Loucy (cell line): ENCODE results near the gene SSBP2.

Source experiments
- H2AFZ ChIP-seq: fragments of 200-600 bp; sonication (generic); 2 replicates; pipeline ENCODE4 v1.6.0; 2016; ENCODE audit warnings: antibody characterized with exemption, mild to moderate bottlenecking, low read length, moderate library complexity
- H3F3A ChIP-seq: fragments of 200-600 bp; 2 replicates; pipeline ENCODE4 v1.6.0; 2016; ENCODE audit warnings: antibody characterized with exemption, low read depth, mild to moderate bottlenecking
- H3K27me3 ChIP-seq: fragments of 200-600 bp; sonication (generic); 2 replicates; pipeline ENCODE4 v1.6.1; 2014; ENCODE audit warnings: low read length, mild to moderate bottlenecking; ENCODE audit not compliant: insufficient read depth, poor library complexity, severe bottlenecking
- H3K36me3 ChIP-seq: fragments of 200-600 bp; sonication (generic); 2 replicates; pipeline ENCODE4 v1.6.1; 2016; ENCODE audit warnings: low read length; ENCODE audit not compliant: insufficient read depth
- H3K4me1 ChIP-seq: fragments of 200-600 bp; sonication (generic); 2 replicates; pipeline ENCODE4 v1.5.1; 2014; ENCODE audit warnings: low read length, mild to moderate bottlenecking; ENCODE audit not compliant: insufficient read depth, poor library complexity, severe bottlenecking
- H3K4me2 ChIP-seq: fragments of 200-600 bp; sonication (generic); 2 replicates; pipeline ENCODE4 v1.6.0; 2014; ENCODE audit warnings: antibody characterized with exemption, low read length, low read depth, mild to moderate bottlenecking; ENCODE audit not compliant: poor library complexity, severe bottlenecking
- H3K4me3 ChIP-seq: fragments of 200-600 bp; sonication (generic); 2 replicates; pipeline ENCODE4 v1.5.1; 2014; ENCODE audit warnings: low read length, mild to moderate bottlenecking, mixed read lengths; ENCODE audit not compliant: poor library complexity, severe bottlenecking
- H3K79me2 ChIP-seq: fragments of 200-600 bp; sonication (generic); 2 replicates; pipeline ENCODE4 v1.6.1; 2014; ENCODE audit warnings: low read length; ENCODE audit not compliant: insufficient read depth
- H3K9ac ChIP-seq: fragments of 200-600 bp; sonication (generic); 2 replicates; pipeline ENCODE4 v1.6.0; 2014; ENCODE audit warnings: mild to moderate bottlenecking, low read depth, low read length, moderate library complexity; ENCODE audit not compliant: poor library complexity, severe bottlenecking
- H3K9me2 ChIP-seq: fragments of 200-600 bp; sonication (generic); replicated peaks from 2 replicates; pipeline ENCODE4 v1.6.1; 2016; ENCODE audit warnings: low read depth, low read length, mixed read lengths
- H3K9me3 ChIP-seq: fragments of 200-600 bp; sonication (generic); 2 replicates; pipeline ENCODE4 v1.6.1; 2014; ENCODE audit warnings: mild to moderate bottlenecking, antibody characterized with exemption, low read length, low read depth; ENCODE audit not compliant: insufficient read depth
- H4K20me1 ChIP-seq: fragments of 200-600 bp; sonication (generic); 2 replicates; pipeline ENCODE4 v1.6.0; 2014; ENCODE audit warnings: antibody characterized with exemption, low read length, mild to moderate bottlenecking; ENCODE audit not compliant: insufficient read depth, poor library complexity, severe bottlenecking
- CTCF ChIP-seq: fragments of 200-600 bp; sonication (generic); conservative IDR thresholded peaks from 2 replicates; pipeline ENCODE4 v1.5.1; 2014; ENCODE audit warnings: mild to moderate bottlenecking, antibody characterized with exemption, low read length
- EZH2phosphoT487 ChIP-seq: fragments of 200-600 bp; IDR thresholded peaks from 2 replicates; pipeline ENCODE4 v1.6.1; 2018; ENCODE audit warnings: antibody characterized with exemption, mild to moderate bottlenecking, moderate library complexity, borderline replicate concordance

Gene SSBP2

GRCh38 chr5:81417052-81417451, 333.8 kb downstream of the SSBP2 start:
- Histone ChIP-seq H4K20me1 (no peaks in the 10 kb centered on the region), H3K9me2 (no peaks in the 10 kb centered on the region), H2AFZ (no peak overlapping the region), H3K27me3 (no peaks in the 10 kb centered on the region), H3K9me3 (no peaks in the 10 kb centered on the region), H3F3A (no peaks in the 10 kb centered on the region; the same call in 1 of the 2 replicates), H3K4me2 (no peak overlapping the region), H3K4me3 (no peak overlapping the region), H3K79me2 (no peaks in the 10 kb centered on the region), H3K4me1 (peaks cover 14% of the 10 kb centered on the region), H3K9ac (no peak overlapping the region), H3K36me3 (peaks cover 58% of the 10 kb centered on the region)
- TF ChIP-seq EZH2phosphoT487 (no peak), CTCF (no peak)

GRCh38 chr5:81409896-81410295, 341.0 kb downstream of the SSBP2 start:
- no peak overlapping the region for H3K4me3 ChIP-seq
- no peak overlapping the region for H3K4me2 ChIP-seq
- no peaks in the 10 kb centered on the region for H4K20me1 ChIP-seq
- H3K9me2 ChIP-seq, result no peaks in the 10 kb centered on the region
- H3K9me3 ChIP-seq, result no peaks in the 10 kb centered on the region
- no peaks in the 10 kb centered on the region for H3K4me1 ChIP-seq
- no peak overlapping the region for H3K9ac ChIP-seq
- H3K79me2 ChIP-seq, result no peaks in the 10 kb centered on the region
- no peaks in the 10 kb centered on the region for H3K27me3 ChIP-seq
- H3K36me3 ChIP-seq, result peaks cover 22% of the 10 kb centered on the region; the same call in 1 of the 2 replicates
- H3F3A ChIP-seq, result no peaks in the 10 kb centered on the region
- H2AFZ ChIP-seq, result no peak overlapping the region
- TF ChIP-seq EZH2phosphoT487 (no peak), CTCF (no peak)

GRCh38 chr5:81409361-81409760, 341.5 kb downstream of the SSBP2 start:
- no peaks in the 10 kb centered on the region for H3F3A ChIP-seq
- no peaks in the 10 kb centered on the region for H3K9me2 ChIP-seq

More at GRCh38 chr5:81409361-81409760, 341.5 kb downstream of the SSBP2 start:
- no peak overlapping the region for H3K4me2 ChIP-seq
- H3K27me3 ChIP-seq, result no peaks in the 10 kb centered on the region
- H3K79me2 ChIP-seq, result no peaks in the 10 kb centered on the region
- no peak overlapping the region for H2AFZ ChIP-seq
- H4K20me1 ChIP-seq, result no peaks in the 10 kb centered on the region
- H3K4me1 ChIP-seq, result no peaks in the 10 kb centered on the region
- H3K36me3 ChIP-seq, result peaks cover 17% of the 10 kb centered on the region; the same call in 1 of the 2 replicates
- TF ChIP-seq CTCF, result no peak
- TF ChIP-seq EZH2phosphoT487, result no peak
- no peak overlapping the region for H3K9ac ChIP-seq
- H3K9me3 ChIP-seq, result no peaks in the 10 kb centered on the region
- H3K4me3 ChIP-seq, result no peak overlapping the region
